NB4 (cell line): ENCODE results near the gene NEK7.

Experiments used
- DNase-seq: peaks from one replicate; pipeline ENCODE4 v3.0.0; 2010; ENCODE audit warnings: low read depth
- H3K4me3 ChIP-seq: one replicate; pipeline ENCODE4 v1.5.1; 2011; ENCODE audit warnings: mild to moderate bottlenecking, low read depth, low read length, moderate library complexity
- MYC ChIP-seq: IDR thresholded peaks from 2 replicates; pipeline ENCODE4 v1.6.1; 2011; ENCODE audit warnings: low read depth, low read length
- POLR2A ChIP-seq: IDR thresholded peaks from 2 replicates; pipeline ENCODE4 v1.6.1; 2011; ENCODE audit warnings: mild to moderate bottlenecking; ENCODE audit not compliant: insufficient read length; ENCODE audit errors: extremely low read depth
- TF ChIP-seq, protein P1 (sequence below): IDR thresholded peaks from 2 replicates; pipeline ENCODE4 v1.6.1; 2011; ENCODE audit warnings: low read depth, low read length
- TF ChIP-seq, protein P2 (sequence below): IDR thresholded peaks from one replicate; pipeline ENCODE4 v1.5.1; 2012; ENCODE audit warnings: low read depth, low read length

The NEK7 gene

DNA sequence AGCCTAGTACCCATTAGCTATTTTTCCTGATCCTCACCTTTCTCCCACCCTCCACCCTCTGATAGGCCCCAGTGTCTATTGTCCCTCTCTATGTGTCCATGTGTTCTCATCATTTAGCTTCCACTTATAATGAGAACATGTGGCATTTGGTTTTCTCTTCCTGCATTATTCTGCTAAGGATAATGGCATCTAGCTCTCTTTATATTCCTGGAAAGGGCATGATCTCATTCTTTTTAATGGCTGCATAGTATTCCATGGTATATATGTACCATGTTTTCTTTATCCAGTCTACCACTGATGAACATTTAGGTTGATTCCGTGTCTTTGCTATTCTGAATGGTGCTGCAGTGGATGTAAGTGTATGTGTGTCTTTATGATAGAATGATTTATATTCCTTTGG is 178.9 kb downstream of the NEK7 start:
- TF ChIP-seq, protein P1, sequence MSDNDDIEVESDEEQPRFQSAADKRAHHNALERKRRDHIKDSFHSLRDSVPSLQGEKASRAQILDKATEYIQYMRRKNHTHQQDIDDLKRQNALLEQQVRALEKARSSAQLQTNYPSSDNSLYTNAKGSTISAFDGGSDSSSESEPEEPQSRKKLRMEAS, result no peak
- TF ChIP-seq POLR2A (no peak), MYC (no peak)
- TF ChIP-seq, protein P2, sequence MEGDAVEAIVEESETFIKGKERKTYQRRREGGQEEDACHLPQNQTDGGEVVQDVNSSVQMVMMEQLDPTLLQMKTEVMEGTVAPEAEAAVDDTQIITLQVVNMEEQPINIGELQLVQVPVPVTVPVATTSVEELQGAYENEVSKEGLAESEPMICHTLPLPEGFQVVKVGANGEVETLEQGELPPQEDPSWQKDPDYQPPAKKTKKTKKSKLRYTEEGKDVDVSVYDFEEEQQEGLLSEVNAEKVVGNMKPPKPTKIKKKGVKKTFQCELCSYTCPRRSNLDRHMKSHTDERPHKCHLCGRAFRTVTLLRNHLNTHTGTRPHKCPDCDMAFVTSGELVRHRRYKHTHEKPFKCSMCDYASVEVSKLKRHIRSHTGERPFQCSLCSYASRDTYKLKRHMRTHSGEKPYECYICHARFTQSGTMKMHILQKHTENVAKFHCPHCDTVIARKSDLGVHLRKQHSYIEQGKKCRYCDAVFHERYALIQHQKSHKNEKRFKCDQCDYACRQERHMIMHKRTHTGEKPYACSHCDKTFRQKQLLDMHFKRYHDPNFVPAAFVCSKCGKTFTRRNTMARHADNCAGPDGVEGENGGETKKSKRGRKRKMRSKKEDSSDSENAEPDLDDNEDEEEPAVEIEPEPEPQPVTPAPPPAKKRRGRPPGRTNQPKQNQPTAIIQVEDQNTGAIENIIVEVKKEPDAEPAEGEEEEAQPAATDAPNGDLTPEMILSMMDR, result no peak
- DNase-seq, result no peak
- no peak overlapping the region for H3K4me3 ChIP-seq

DNA sequence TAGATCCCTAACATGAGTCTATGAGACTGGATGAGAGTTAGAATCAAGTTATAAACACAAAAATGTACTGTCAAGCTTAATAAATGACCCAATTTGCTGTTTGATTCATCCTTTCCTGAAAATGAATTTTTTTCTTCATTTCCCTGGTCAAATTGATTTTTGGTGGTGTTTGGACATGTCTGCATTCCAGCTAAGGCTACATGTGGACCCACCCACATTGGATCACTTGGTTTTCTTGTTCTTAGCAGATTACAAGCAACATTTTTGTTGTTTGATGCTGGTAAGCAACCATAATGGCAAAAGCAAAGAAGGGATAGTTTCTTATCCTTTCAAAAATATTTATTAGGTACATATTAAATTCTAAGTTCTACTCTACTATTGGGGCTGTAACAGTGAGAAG is 181.1 kb downstream of the NEK7 start:
- H3K4me3 ChIP-seq, result no peak overlapping the region
- TF ChIP-seq POLR2A, result no peak
- no peak for TF ChIP-seq MYC
- TF ChIP-seq, protein P1, result no peak
- TF ChIP-seq, protein P2, result no peak
- DNase-seq, result no peak

DNA sequence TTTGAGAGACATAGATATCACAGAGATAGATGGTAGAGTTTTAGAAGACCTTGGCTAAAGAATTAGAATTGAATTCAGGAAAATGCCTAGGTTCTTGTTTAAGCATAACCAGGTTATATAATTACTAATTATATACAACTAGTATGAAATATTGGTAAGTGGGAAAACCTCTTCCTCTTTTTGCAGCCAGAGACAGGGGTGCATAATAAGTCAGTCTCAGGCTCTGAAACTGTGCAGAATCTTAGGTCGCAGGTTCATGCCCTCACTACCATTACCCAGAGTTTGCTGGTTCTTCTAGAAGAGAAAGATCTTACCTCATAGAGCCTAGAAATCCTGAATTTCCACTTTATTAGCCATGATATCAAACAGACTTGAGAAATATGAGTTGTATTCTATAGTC is 183.3 kb downstream of the NEK7 start:
- TF ChIP-seq POLR2A (no peak), MYC (no peak)
- TF ChIP-seq, protein P1, result no peak
- DNase-seq, result peak; percentile 4
- H3K4me3 ChIP-seq, result no peak overlapping the region

DNA sequence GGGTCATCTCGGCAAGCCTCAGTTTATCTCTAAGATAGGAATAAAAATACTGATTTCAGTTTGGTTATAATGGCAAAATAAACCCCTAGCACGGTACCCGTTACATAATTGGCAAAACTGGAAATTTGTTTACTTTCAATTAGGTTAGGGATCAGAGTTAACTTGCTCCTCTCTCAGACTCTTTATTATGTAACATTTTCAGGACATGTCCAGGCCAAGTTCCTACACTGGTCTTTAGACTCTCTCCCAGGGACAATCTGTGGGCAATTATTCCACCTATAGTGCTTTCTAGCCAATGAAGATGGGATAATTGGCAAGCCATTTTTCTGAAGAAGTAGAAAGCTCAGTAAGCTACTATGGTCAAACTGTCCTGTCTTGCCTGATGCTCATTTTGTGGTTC is 189.4 kb downstream of the NEK7 start:
- DNase-seq, result no peak
- TF ChIP-seq, protein P1, result no peak
- TF ChIP-seq, protein P2, result no peak
- TF ChIP-seq MYC (no peak), POLR2A (no peak)
- H3K4me3 ChIP-seq, result no peak overlapping the region

DNA sequence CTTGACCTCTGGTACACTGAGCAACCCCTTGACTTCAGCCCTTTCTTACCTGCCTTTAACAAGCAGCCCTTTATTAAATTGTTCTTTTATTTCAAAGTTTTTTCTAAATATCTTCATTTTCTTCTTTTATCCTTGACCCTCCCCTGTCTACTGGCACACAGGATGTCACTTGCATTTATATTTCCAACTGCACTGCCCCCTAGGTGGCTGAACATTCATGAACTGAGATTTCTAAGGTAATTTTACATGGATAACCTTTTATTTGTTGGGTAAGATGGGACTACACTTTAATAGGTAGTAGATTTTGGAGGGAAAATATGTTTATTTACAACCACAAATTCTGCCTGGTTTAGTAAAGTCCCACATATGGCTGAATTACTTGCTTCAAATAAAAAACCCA is 193.7 kb downstream of the NEK7 start:
- H3K4me3 ChIP-seq, result no peak overlapping the region
- no peak for DNase-seq
- TF ChIP-seq, protein P2, result no peak
- TF ChIP-seq, protein P1, result no peak
- no peak for TF ChIP-seq MYC
- TF ChIP-seq POLR2A, result no peak

DNA sequence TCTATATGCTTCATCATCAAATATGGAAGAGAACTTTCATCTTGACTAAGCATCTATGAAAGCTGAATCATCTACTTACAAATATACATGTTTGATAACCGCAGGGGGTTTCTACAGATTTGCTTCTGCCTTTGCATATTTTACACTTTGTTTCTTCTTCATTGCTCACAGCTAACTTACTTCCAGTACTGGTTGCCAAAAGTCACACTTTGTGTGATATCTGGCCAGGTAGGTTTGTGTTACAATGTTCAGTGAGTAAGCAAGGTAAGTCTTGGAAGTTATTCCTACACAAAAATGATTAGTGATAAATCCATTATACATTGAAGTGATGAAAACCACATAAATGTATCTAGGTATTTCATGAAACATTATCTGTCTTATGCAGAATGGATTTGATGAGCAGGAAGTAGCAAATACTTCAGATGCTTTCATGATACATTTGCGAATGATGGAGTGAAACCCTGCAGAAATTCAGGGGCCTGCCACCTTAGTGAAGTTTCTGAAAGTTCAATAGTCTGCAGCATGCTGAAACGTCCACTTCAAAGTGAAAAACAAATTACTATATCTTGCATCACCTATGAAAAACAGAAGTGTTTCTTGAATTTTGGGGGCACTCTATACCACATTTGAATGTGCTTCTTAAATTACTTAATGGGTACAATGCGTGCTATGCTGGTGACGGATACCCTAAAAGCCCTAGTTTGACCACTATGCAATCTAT is 196.3 kb downstream of the NEK7 start:
- TF ChIP-seq POLR2A (no peak), MYC (no peak)
- TF ChIP-seq, protein P2, result no peak
- TF ChIP-seq, protein P1, result no peak
- DNase-seq, result no peak
- H3K4me3 ChIP-seq, result no peak overlapping the region
